ENCODE data around the gene ROBO1. TPM values are rescaled to one million over a fixed set of nuclear protein-coding genes. Genes with fewer than 3 reads are reported as not detected.

Gene ROBO1
- total RNA-seq, 1 experiment from 2014 or later = 35.5 TPM

GRCh38 chr3:79249701-79250100, 518.1 kb downstream of the ROBO1 start:
- H3K9ac ChIP-seq (ENCODE audit: low read length) = no peak overlapping the region
- no peaks in the 10 kb centered on the region for H3K36me3 ChIP-seq (ENCODE audit: low read depth, low read length)
- no peak overlapping the region for H2AFZ ChIP-seq (ENCODE audit: low read length)
- H3K27ac ChIP-seq (ENCODE audit: low read length) = no peak overlapping the region
- DNase-seq (no peak), ATAC-seq (no peak)
- H3K4me1 ChIP-seq (ENCODE audit: insufficient read depth, low read length) = no peaks in the 10 kb centered on the region
- H3K9me3 ChIP-seq (ENCODE audit: low read length) = no peaks in the 10 kb centered on the region
- no peak for TF ChIP-seq EZH2phosphoT487 (IDR thresholded peaks at IDR 0.05; ENCODE audit: borderline replicate concordance, low read length)
- TF ChIP-seq, protein P1, sequence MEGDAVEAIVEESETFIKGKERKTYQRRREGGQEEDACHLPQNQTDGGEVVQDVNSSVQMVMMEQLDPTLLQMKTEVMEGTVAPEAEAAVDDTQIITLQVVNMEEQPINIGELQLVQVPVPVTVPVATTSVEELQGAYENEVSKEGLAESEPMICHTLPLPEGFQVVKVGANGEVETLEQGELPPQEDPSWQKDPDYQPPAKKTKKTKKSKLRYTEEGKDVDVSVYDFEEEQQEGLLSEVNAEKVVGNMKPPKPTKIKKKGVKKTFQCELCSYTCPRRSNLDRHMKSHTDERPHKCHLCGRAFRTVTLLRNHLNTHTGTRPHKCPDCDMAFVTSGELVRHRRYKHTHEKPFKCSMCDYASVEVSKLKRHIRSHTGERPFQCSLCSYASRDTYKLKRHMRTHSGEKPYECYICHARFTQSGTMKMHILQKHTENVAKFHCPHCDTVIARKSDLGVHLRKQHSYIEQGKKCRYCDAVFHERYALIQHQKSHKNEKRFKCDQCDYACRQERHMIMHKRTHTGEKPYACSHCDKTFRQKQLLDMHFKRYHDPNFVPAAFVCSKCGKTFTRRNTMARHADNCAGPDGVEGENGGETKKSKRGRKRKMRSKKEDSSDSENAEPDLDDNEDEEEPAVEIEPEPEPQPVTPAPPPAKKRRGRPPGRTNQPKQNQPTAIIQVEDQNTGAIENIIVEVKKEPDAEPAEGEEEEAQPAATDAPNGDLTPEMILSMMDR (conservative IDR thresholded peaks at IDR 0.05; ENCODE audit: low read depth, low read length) = no peak
- intact Hi-C loops (cut with micrococcal nuclease) = no loop called here
- no peaks in the 10 kb centered on the region; the same call in 1 of the 2 replicates for H3K27me3 ChIP-seq (ENCODE audit: low read length)
- no peak overlapping the region for H3K4me2 ChIP-seq (ENCODE audit: low read length)
- no peaks in the 10 kb centered on the region for H3K79me2 ChIP-seq (ENCODE audit: low read length)
- POLR2A ChIA-PET (ENCODE audit: unreplicated experiment) = no interaction called here
- CTCF ChIA-PET = no interaction called here
- no peaks in the 10 kb centered on the region for H4K20me1 ChIP-seq (ENCODE audit: low read length)
- H3F3A ChIP-seq (ENCODE audit: low read length, unreplicated experiment) = no peaks in the 10 kb centered on the region
- H3K9me2 ChIP-seq (replicated peaks; ENCODE audit: low read length) = no peaks in the 10 kb centered on the region
- H3K4me3 ChIP-seq (ENCODE audit: low read length) = no peak overlapping the region
- BruUV-seq (replicated peaks) = no TSS peak

- no peak overlapping the region for H3K4me2 ChIP-seq (ENCODE audit: low read length)
These were observed 520.1 kb downstream of the ROBO1 start for GRCh38 chr3:79247725-79248043.

DNA sequence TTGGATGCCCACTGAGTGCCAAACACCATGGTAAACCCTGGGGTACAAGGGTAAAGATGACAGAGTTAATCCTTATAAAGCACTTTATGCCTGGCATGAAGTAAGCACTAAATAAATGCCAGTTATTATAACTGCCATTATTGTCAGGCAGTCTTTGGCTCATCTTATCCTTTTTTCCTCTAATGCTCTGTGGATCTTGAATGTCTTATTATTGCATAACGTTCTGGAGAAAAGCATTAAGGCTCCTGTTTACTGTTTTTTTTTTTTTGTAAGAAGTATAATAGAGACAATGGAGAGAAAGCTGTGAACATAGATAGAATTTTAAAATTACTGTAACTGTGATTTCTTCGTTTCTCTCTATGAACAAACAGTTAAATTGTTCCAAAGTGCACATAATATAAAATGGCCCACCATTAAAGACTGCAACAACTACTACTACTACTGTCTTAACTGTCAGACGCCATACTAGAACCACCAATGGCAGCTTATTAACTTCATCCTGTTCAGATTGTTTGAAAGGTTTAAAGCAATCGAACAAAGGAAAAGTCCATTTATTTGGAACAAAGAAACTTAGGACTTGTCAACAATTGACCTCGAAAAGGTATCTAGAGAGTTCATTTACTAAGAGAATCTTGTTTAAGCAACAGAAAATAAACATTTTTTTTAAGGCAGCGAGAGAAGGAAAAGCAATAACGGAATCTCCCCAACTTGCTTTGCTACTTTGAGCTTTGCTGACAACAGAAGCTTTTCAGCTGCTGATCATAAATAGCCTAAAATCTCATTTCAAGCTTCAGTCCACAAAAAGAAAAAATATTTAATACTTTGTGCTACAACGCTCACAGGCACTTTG, 520.7 kb downstream of the ROBO1 start:
- POLR2A ChIA-PET (ENCODE audit: unreplicated experiment) = no interaction called here
- intact Hi-C loops (cut with micrococcal nuclease) = no loop called here
- Histone ChIP-seq H3K9me3 (ENCODE audit: low read length) (no peaks in the 10 kb centered on the region), H3K4me2 (ENCODE audit: low read length) (no peak overlapping the region), H3K27me3 (ENCODE audit: low read length) (no peaks in the 10 kb centered on the region), H3K4me1 (ENCODE audit: insufficient read depth, low read length) (no peaks in the 10 kb centered on the region), H2AFZ (ENCODE audit: low read length) (no peak overlapping the region), H4K20me1 (ENCODE audit: low read length) (no peaks in the 10 kb centered on the region), H3F3A (ENCODE audit: low read length, unreplicated experiment) (no peaks in the 10 kb centered on the region), H3K9me2 (replicated peaks; ENCODE audit: low read length) (no peaks in the 10 kb centered on the region), H3K4me3 (ENCODE audit: low read length) (no peak overlapping the region), H3K79me2 (ENCODE audit: low read length) (no peaks in the 10 kb centered on the region), H3K9ac (ENCODE audit: low read length) (no peak overlapping the region), H3K36me3 (ENCODE audit: low read depth, low read length) (no peaks in the 10 kb centered on the region), H3K27ac (ENCODE audit: low read length) (no peak overlapping the region)
- DNase-seq (no peak), ATAC-seq (no peak)
- no peak for TF ChIP-seq EZH2 (IDR thresholded peaks at IDR 0.05; ENCODE audit: low read length, unreplicated experiment)
- TF ChIP-seq EZH2phosphoT487 (IDR thresholded peaks at IDR 0.05; ENCODE audit: borderline replicate concordance, low read length) = no peak
- TF ChIP-seq, protein P1 (conservative IDR thresholded peaks at IDR 0.05; ENCODE audit: low read depth, low read length) = no peak
- CTCF ChIA-PET = no interaction called here
- no TSS peak for BruUV-seq (replicated peaks)

More at GRCh38 chr3:79247725-79248043, 520.1 kb downstream of the ROBO1 start:
- intact Hi-C loops (cut with micrococcal nuclease) = no loop called here
- Histone ChIP-seq H3K9me3 (ENCODE audit: low read length) (no peaks in the 10 kb centered on the region), H3F3A (ENCODE audit: low read length, unreplicated experiment) (no peaks in the 10 kb centered on the region), H3K27me3 (ENCODE audit: low read length) (no peaks in the 10 kb centered on the region), H3K9me2 (replicated peaks; ENCODE audit: low read length) (no peaks in the 10 kb centered on the region), H3K36me3 (ENCODE audit: low read depth, low read length) (no peaks in the 10 kb centered on the region), H3K79me2 (ENCODE audit: low read length) (no peaks in the 10 kb centered on the region), H3K9ac (ENCODE audit: low read length) (no peak overlapping the region), H2AFZ (ENCODE audit: low read length) (no peak overlapping the region), H3K4me3 (ENCODE audit: low read length) (no peak overlapping the region), H3K4me1 (ENCODE audit: insufficient read depth, low read length) (no peaks in the 10 kb centered on the region), H4K20me1 (ENCODE audit: low read length) (no peaks in the 10 kb centered on the region), H3K27ac (ENCODE audit: low read length) (no peak overlapping the region)
- BruUV-seq (replicated peaks) = no TSS peak
- ATAC-seq (no peak), DNase-seq (no peak)
- ChIA-PET POLR2A (ENCODE audit: unreplicated experiment) (no interaction called here), CTCF (no interaction called here)
- TF ChIP-seq EZH2phosphoT487 (IDR thresholded peaks at IDR 0.05; ENCODE audit: borderline replicate concordance, low read length) (no peak), EZH2 (IDR thresholded peaks at IDR 0.05; ENCODE audit: low read length, unreplicated experiment) (no peak)
- TF ChIP-seq, protein P1 (conservative IDR thresholded peaks at IDR 0.05; ENCODE audit: low read depth, low read length) = no peak

Data from PC-3 (cell line).